Measurements from ENCODE around the gene GMPR.

Gene GMPR

GRCh38 chr6:16238057-16238962 is at the start of gene GMPR:
Gene GMPR (plus strand): TSS chr6:16238587. CDS start chr6:16238694, 107 bp downstream.
- peak in 42 of 56 donors; percentile 2 to 69 (median 30) for DNase-seq

- DNase-seq, result no peak
These were observed 48.2 kb upstream of the GMPR start for GRCh38 chr6:16190214-16190613.

- no peak for DNase-seq
These were observed 42.0 kb upstream of the GMPR start for GRCh38 chr6:16196260-16196983.

GRCh38 chr6:16196984-16197546 is 41.3 kb upstream of the GMPR start:
- DNase-seq, result no peak

- no peak for DNase-seq
These were observed 40.2 kb upstream of the GMPR start for GRCh38 chr6:16198061-16198705.

- DNase-seq, result peak in 2 of 56 donors; percentile 6 to 9
These were observed 38.6 kb upstream of the GMPR start for GRCh38 chr6:16199804-16200203.

- peak in 14 of 56 donors; percentile 16 to 55 (median 26) for DNase-seq
These were observed 38.0 kb upstream of the GMPR start for GRCh38 chr6:16200321-16200883.

GRCh38 chr6:16201706-16202105 is 36.7 kb upstream of the GMPR start:
- no peak for DNase-seq

GRCh38 chr6:16204653-16205376 is 33.6 kb upstream of the GMPR start:
- DNase-seq, result no peak

GRCh38 chr6:16205377-16206144 is 32.8 kb upstream of the GMPR start:
- DNase-seq, result no peak

- peak in 38 of 56 donors; percentile 1 to 78 (median 22) for DNase-seq
These were observed 31.8 kb upstream of the GMPR start for GRCh38 chr6:16206595-16207037.

GRCh38 chr6:16208989-16209388 is 29.4 kb upstream of the GMPR start:
- no peak for DNase-seq

GRCh38 chr6:16209539-16209938 is 28.8 kb upstream of the GMPR start:
- no peak for DNase-seq

- DNase-seq, result no peak
These were observed 26.1 kb upstream of the GMPR start for GRCh38 chr6:16212276-16212675.

- DNase-seq, result no peak
These were observed 21.8 kb upstream of the GMPR start for GRCh38 chr6:16216501-16217155.

- no peak for DNase-seq
These were observed 21.1 kb upstream of the GMPR start for GRCh38 chr6:16217156-16217721.

GRCh38 chr6:16222826-16223225 is 15.6 kb upstream of the GMPR start:
- no peak for DNase-seq

- no peak for DNase-seq
These were observed 15.0 kb upstream of the GMPR start for GRCh38 chr6:16223362-16223761.

GRCh38 chr6:16224409-16224808 is 14.0 kb upstream of the GMPR start:
- no peak for DNase-seq

Measured in nucleus accumbens (tissue), 56 donors.